DND-41 (cell line): ENCODE results near the gene SP2.

Experiments
- ATAC-seq: fragments of 200-7000 bp; cut with Tn5 transposase; 3 replicates; pipeline ENCODE4 v1.9.1; 2021; ENCODE audit warnings: low read depth; ENCODE audit not compliant: insufficient read depth
- DNase-seq: peaks from one replicate; pipeline ENCODE4 v3.0.0-alpha.2; 2020
- H2AFZ ChIP-seq: 2 replicates; pipeline ENCODE4 v1.6.0; 2012; ENCODE audit warnings: low read depth, low read length
- H3K27ac ChIP-seq: 2 replicates; pipeline ENCODE4 v1.5.1; 2012; ENCODE audit warnings: low read length, inconsistent platforms
- H3K27me3 ChIP-seq: fragments of 200-600 bp; sonication (generic); 2 replicates; pipeline ENCODE4 v1.6.0; 2012; ENCODE audit warnings: low read length, mild to moderate bottlenecking, inconsistent platforms; ENCODE audit not compliant: insufficient read depth, poor library complexity
- H3K36me3 ChIP-seq: 2 replicates; pipeline ENCODE4 v1.5.1; 2012; ENCODE audit warnings: low read length, inconsistent platforms; ENCODE audit not compliant: insufficient read depth
- H3K4me1 ChIP-seq: 2 replicates; pipeline ENCODE4 v1.5.1; 2012; ENCODE audit warnings: mild to moderate bottlenecking, low read length; ENCODE audit not compliant: insufficient read depth
- H3K4me2 ChIP-seq: 2 replicates; pipeline ENCODE4 v1.6.0; 2012; ENCODE audit warnings: mild to moderate bottlenecking, moderate library complexity, low read length, inconsistent platforms; ENCODE audit not compliant: insufficient read depth
- H3K4me3 ChIP-seq, 2 experiments: fragments of 200-600 bp in 1 of 2; shearing (Covaris generic) in 1 of 2; 2 replicates each; pipeline ENCODE4 v1.5.1; 2012 to 2016; ENCODE audit warnings: inconsistent platforms in 2 of 2, low read length in 2 of 2, mild to moderate bottlenecking in 2 of 2, low read depth in 1 of 2, moderate library complexity in 1 of 2
- H3K79me2 ChIP-seq: 2 replicates; pipeline ENCODE4 v1.6.0; 2012; ENCODE audit warnings: low read length, inconsistent platforms; ENCODE audit not compliant: insufficient read depth
- H3K9ac ChIP-seq: 2 replicates; pipeline ENCODE4 v1.6.0; 2012; ENCODE audit warnings: low read depth, mild to moderate bottlenecking, inconsistent platforms, low read length, moderate library complexity
- H3K9me3 ChIP-seq: 2 replicates; pipeline ENCODE4 v1.5.1; 2012; ENCODE audit warnings: low read length, moderate library complexity, mild to moderate bottlenecking, inconsistent platforms; ENCODE audit not compliant: insufficient read depth, severe bottlenecking
- H4K20me1 ChIP-seq: 2 replicates; pipeline ENCODE4 v1.6.0; 2012; ENCODE audit warnings: low read length; ENCODE audit not compliant: insufficient read depth
- CTCF ChIP-seq: IDR thresholded peaks from 2 replicates; pipeline ENCODE4 v1.5.1; 2012; ENCODE audit warnings: borderline replicate concordance, low read length, moderate library complexity, mild to moderate bottlenecking; ENCODE audit not compliant: poor library complexity, severe bottlenecking; ENCODE audit errors: extremely low read depth
- EZH2 ChIP-seq: IDR thresholded peaks from 3 replicates; pipeline ENCODE4 v1.6.1; 2012; ENCODE audit warnings: borderline replicate concordance, low read depth, mild to moderate bottlenecking, moderate library complexity, low read length, inconsistent platforms; ENCODE audit not compliant: severe bottlenecking

SP2 gene

GRCh38 chr17:47879776-47880454 is 16.1 kb upstream of the SP2 start:
- Histone ChIP-seq H3K27ac (no peak overlapping the region), H3K4me3 (no peak overlapping the region), H2AFZ (no peak overlapping the region), H3K9ac (no peak overlapping the region), H3K27me3 (peaks cover 19% of the 10 kb centered on the region), H3K79me2 (no peaks in the 10 kb centered on the region), H3K36me3 (no peaks in the 10 kb centered on the region), H3K9me3 (no peaks in the 10 kb centered on the region), H3K4me1 (no peaks in the 10 kb centered on the region), H4K20me1 (no peaks in the 10 kb centered on the region), H3K4me2 (no peak overlapping the region)
- ATAC-seq (no peak), DNase-seq (no peak)
- no peak for TF ChIP-seq EZH2
- TF ChIP-seq CTCF: no peak

- DNase-seq: no peak
- Histone ChIP-seq H3K4me1 (no peaks in the 10 kb centered on the region), H3K4me2 (no peak overlapping the region), H3K4me3 (no peak overlapping the region), H3K9me3 (no peaks in the 10 kb centered on the region), H3K27me3 (peaks cover 16% of the 10 kb centered on the region), H3K27ac (no peak overlapping the region), H3K79me2 (no peaks in the 10 kb centered on the region), H4K20me1 (no peaks in the 10 kb centered on the region), H3K36me3 (no peaks in the 10 kb centered on the region), H2AFZ (no peak overlapping the region), H3K9ac (no peak overlapping the region)
- no peak for ATAC-seq
- no peak for TF ChIP-seq EZH2
These were observed 13.8 kb upstream of the SP2 start for GRCh38 chr17:47882247-47882646.

- ATAC-seq (no peak), DNase-seq (no peak)
- Histone ChIP-seq H2AFZ (no peak overlapping the region), H4K20me1 (no peaks in the 10 kb centered on the region), H3K9ac (no peak overlapping the region), H3K27me3 (peaks cover 13% of the 10 kb centered on the region), H3K36me3 (no peaks in the 10 kb centered on the region), H3K9me3 (no peaks in the 10 kb centered on the region), H3K4me1 (no peaks in the 10 kb centered on the region), H3K4me2 (no peak overlapping the region), H3K4me3 (no peak overlapping the region), H3K79me2 (no peaks in the 10 kb centered on the region), H3K27ac (no peak overlapping the region)
- TF ChIP-seq EZH2 (no peak), CTCF (no peak)
These were observed 13.1 kb upstream of the SP2 start for GRCh38 chr17:47882695-47883588.
